ENCODE results near the gene WDR88. TPM values are rescaled to one million over a fixed set of nuclear protein-coding genes. Genes with fewer than 3 reads are reported as not detected.
A peak's percentile ranks its signal among the peaks of the same experiment; 100 is the strongest.
"Not testable (repeated sequence)": the region's sequence is repeated elsewhere in the genome, so short reads cannot be mapped to it uniquely, and the experiment has no call there.

Gene WDR88
- total RNA-seq, 4 donors from 2014 or later, result not detected

DNA sequence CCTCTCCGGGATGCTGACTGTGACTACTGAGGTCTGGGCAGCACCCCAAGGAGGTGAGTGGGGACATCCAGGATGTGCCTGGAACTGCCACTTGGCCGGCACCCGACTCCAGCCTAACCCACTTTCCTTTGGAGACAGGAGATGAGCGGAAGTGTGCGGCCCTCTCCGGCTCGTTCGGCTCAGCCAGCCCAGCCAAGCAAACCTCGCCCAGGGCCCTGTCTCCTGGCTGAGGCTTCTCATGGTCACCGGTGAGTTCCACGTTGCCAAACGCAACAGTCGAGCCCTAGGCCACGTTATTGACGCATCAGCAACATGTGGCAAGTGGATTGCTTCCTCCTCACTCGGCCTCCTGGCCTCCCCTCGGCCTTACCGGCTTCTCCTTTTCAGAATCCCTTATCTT is 88.2 kb downstream of the WDR88 start:
- no peak for TF ChIP-seq POLR2A (IDR thresholded peaks at IDR 0.05)
- no peak for TF ChIP-seq CTCF (IDR thresholded peaks at IDR 0.05)
- H3K27me3 ChIP-seq, result peaks cover 0 to 10% of the 10 kb centered on the region in 2 donors
- no peak for DNase-seq

GRCh38 chr19:33220735-33221134 is 88.8 kb downstream of the WDR88 start:
- no peak for TF ChIP-seq CTCF (IDR thresholded peaks at IDR 0.05)
- TF ChIP-seq POLR2A (IDR thresholded peaks at IDR 0.05), result no peak
- Histone ChIP-seq H3K9me3 (no peaks in the 10 kb centered on the region), H3K27me3 (peaks cover 0 to 16% of the 10 kb centered on the region in 2 donors), H3K27ac (no peak overlapping the region), H3K4me1 (peaks cover 0 to 6% (median 1%) of the 10 kb centered on the region in 4 donors), H3K4me3 (no peak overlapping the region), H3K36me3 (no peaks in the 10 kb centered on the region)
- DNase-seq, result no peak

More for the DNA sequence above, 88.2 kb downstream of the WDR88 start:
- Histone ChIP-seq H3K27ac (no peak overlapping the region), H3K4me3 (no peak overlapping the region), H3K4me1 (peaks cover 0 to under 1% (median 0%) of the 10 kb centered on the region in 4 donors), H3K9me3 (no peaks in the 10 kb centered on the region), H3K36me3 (no peaks in the 10 kb centered on the region)

DNA sequence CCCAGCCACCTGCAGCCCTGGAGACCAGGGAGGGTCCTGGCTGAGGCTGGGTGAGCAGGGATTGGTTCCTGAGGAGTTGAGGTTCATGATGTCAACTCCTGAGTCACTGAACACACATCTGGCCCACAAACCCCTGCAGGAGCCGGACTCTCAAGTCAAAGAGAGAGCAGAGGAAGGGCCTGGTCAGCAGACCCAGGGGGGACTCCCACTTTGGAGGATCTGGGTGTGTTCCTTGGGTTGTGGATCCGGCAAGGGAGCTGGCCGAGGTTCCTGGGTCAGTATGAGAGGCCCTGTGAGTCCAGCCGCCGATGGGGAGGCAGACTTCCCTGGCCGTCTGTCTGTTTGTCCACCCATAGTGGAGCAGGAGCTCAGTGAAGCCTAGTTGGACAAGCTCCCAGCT is 89.7 kb downstream of the WDR88 start:
- Histone ChIP-seq H3K27ac (no peak overlapping the region), H3K9me3 (no peaks in the 10 kb centered on the region), H3K4me3 (no peak overlapping the region), H3K4me1 (peaks cover 0 to 14% (median 2%) of the 10 kb centered on the region in 4 donors), H3K36me3 (no peaks in the 10 kb centered on the region), H3K27me3 (peaks cover 0 to 24% of the 10 kb centered on the region in 2 donors)
- no peak for DNase-seq
- TF ChIP-seq CTCF (IDR thresholded peaks at IDR 0.05) (no peak), POLR2A (IDR thresholded peaks at IDR 0.05) (no peak)

- peaks cover 0 to 17% (median 2%) of the 10 kb centered on the region in 4 donors for H3K4me1 ChIP-seq
- DNase-seq, H3K9me3 ChIP-seq, H3K4me3 ChIP-seq, H3K27ac ChIP-seq, H3K36me3 ChIP-seq: not testable (repeated sequence)
- peaks cover 0 to 28% of the 10 kb centered on the region in 2 donors for H3K27me3 ChIP-seq
Observed at GRCh38 chr19:33222255-33222654, 90.3 kb downstream of the WDR88 start.

DNA sequence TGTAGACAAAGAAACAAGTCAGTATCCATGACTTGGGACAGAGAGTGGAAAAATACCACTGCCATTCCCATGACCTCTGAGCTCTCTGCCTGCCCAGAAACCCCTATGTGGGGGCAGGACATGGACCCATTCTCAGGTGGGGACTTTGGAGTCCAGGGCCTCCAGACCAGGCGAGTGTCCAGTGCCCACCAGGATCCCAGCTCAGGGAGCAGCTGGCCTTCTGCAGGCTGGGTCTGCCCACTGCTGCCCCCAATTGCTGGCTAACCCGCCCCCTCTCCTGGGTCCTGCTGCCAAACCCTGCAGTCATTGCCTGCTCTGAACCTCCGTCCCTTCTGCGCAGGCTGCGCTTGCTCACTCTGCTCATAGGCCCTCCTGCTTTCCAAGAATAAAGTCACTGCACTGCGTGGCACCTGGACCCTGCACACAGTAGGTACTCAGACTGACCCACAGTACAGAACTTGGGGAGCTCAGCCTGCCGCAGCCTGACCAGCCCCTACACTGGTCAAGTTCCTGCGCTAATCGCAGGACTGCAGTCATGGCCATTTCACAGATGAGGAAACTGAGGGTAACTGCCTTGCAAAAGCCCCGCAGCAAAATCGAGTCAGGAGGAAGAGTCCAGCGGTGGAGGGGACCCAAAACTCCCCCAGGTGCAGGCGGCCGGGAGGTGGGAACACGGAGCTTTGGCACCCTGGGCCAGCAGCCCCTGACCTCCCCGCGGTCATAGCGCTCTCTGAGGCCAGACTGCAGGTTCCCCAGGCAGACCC is 93.0 kb downstream of the WDR88 start:
- Histone ChIP-seq H3K27me3 (peaks cover 0 to 35% of the 10 kb centered on the region in 2 donors), H3K27ac (no peak overlapping the region), H3K4me1 (peaks cover 0 to 17% (median 2%) of the 10 kb centered on the region in 4 donors), H3K9me3 (peaks cover 0 to 17% (median 3%) of the 10 kb centered on the region in 4 donors), H3K4me3 (peak overlapping the region in 2 of 4 donors; percentile 3 to 24), H3K36me3 (no peaks in the 10 kb centered on the region)
- no peak for DNase-seq
- no peak for TF ChIP-seq POLR2A (IDR thresholded peaks at IDR 0.05)
- no peak for TF ChIP-seq CTCF (IDR thresholded peaks at IDR 0.05)

Other genes with a start within 250 kb of the WDR88 start
- gene CEP89, start 160.2 kb upstream of the WDR88 start, total RNA-seq, result 10 to 100 TPM in 3 of 4 donors, 1 to 10 TPM in 1; 8.8 to 19.8 (median 14.0) TPM
- 1 to 10 TPM in 3 of 4 donors, not detected in 1; 1.3 to 5.6 (median 3.6) TPM for gene FAAP24, start 159.9 kb upstream of the WDR88 start, total RNA-seq
- gene RHPN2, start 67.2 kb upstream of the WDR88 start, total RNA-seq, result 10 to 100 TPM; 46.2 to 75.6 (median 61.9) TPM
- gene GPATCH1, start 50.9 kb upstream of the WDR88 start, total RNA-seq, result 10 to 100 TPM; 10.2 to 28.9 (median 19.5) TPM
- gene LRP3, start 62.2 kb downstream of the WDR88 start, total RNA-seq, result 10 to 100 TPM in 1 of 4 donors, 1 to 10 TPM in 3; 6.7 to 25.6 (median 7.8) TPM
- not detected for gene SLC7A10, start 93.7 kb downstream of the WDR88 start, total RNA-seq
- gene CEBPA, start 170.4 kb downstream of the WDR88 start, total RNA-seq, result 100 to 1,000 TPM in 1 of 4 donors, 10 to 100 TPM in 3; 36.3 to 160 (median 89.2) TPM
- gene CEBPG, start 241.6 kb downstream of the WDR88 start, total RNA-seq, result 10 to 100 TPM; 33.0 to 75.5 (median 50.5) TPM

Data from Peyer's patch (tissue), 4 donors.